Loucy (cell line): ENCODE measurements around the gene ASS1.

Experiments used
- EZH2phosphoT487 ChIP-seq: fragments of 200-600 bp; IDR thresholded peaks from 2 replicates; pipeline ENCODE4 v1.6.1; 2018; ENCODE audit warnings: antibody characterized with exemption, mild to moderate bottlenecking, moderate library complexity, borderline replicate concordance
- TF ChIP-seq, protein P1 (sequence below): fragments of 200-600 bp; sonication (generic); conservative IDR thresholded peaks from 2 replicates; pipeline ENCODE4 v1.5.1; 2014; ENCODE audit warnings: mild to moderate bottlenecking, antibody characterized with exemption, low read length

GRCh38 chr9:130443456-130443801 lies 1.3 kb upstream of the ASS1 start:
- TF ChIP-seq, protein P1, sequence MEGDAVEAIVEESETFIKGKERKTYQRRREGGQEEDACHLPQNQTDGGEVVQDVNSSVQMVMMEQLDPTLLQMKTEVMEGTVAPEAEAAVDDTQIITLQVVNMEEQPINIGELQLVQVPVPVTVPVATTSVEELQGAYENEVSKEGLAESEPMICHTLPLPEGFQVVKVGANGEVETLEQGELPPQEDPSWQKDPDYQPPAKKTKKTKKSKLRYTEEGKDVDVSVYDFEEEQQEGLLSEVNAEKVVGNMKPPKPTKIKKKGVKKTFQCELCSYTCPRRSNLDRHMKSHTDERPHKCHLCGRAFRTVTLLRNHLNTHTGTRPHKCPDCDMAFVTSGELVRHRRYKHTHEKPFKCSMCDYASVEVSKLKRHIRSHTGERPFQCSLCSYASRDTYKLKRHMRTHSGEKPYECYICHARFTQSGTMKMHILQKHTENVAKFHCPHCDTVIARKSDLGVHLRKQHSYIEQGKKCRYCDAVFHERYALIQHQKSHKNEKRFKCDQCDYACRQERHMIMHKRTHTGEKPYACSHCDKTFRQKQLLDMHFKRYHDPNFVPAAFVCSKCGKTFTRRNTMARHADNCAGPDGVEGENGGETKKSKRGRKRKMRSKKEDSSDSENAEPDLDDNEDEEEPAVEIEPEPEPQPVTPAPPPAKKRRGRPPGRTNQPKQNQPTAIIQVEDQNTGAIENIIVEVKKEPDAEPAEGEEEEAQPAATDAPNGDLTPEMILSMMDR: no peak
- no peak for TF ChIP-seq EZH2phosphoT487
